PC-3 (cell line): ENCODE measurements around the gene TMEM87B. TPM values are rescaled to one million over a fixed set of nuclear protein-coding genes. Genes with fewer than 3 reads are reported as not detected.

Source experiments
- ATAC-seq: fragments of 200-7000 bp; cut with Tn5 transposase; 2 replicates; pipeline ENCODE4 v1.9.1; 2020; ENCODE audit warnings: mild to moderate bottlenecking, moderate library complexity
- BruUV-seq: library from RNA; stranded (reverse); fragments of 400-500 nt; replicated peaks from 2 replicates; lab custom pipeline; 2021; lab: Mats Ljungman, UMichigan
- CTCF ChIA-PET: fragments of 300-600 bp; sonication (Branson Sonifier 250); formaldehyde crosslinking; loops from one replicate; lab custom pipeline; 2022; ENCODE audit warnings: antibody characterized with exemption; lab: Charles Lee
- POLR2A ChIA-PET: fragments of 300-600 bp; sonication (Branson Sonifier 250); formaldehyde crosslinking; loops from one replicate; lab custom pipeline; 2022; ENCODE audit warnings: antibody characterized with exemption; ENCODE audit not compliant: unreplicated experiment; lab: Charles Lee
- DNase-seq: peaks from one replicate; pipeline ENCODE4 v3.0.0-alpha.2; 2015
- H2AFZ ChIP-seq: fragments of 300-600 bp; sonication (generic); 2 replicates; pipeline ENCODE4 v1.6.0; 2016; ENCODE audit warnings: antibody characterized with exemption, low read length
- H3F3A ChIP-seq: fragments of 300-600 bp; sonication (generic); one replicate; pipeline ENCODE4 v1.6.0; 2017; ENCODE audit warnings: antibody characterized with exemption, low read length, control low read depth, mild to moderate bottlenecking; ENCODE audit not compliant: unreplicated experiment
- H3K27ac ChIP-seq: fragments of 300-600 bp; sonication (generic); 2 replicates; pipeline ENCODE4 v1.5.1; 2016; ENCODE audit warnings: mild to moderate bottlenecking, low read length
- H3K27me3 ChIP-seq: fragments of 300-600 bp; sonication (generic); 2 replicates; pipeline ENCODE4 v1.6.1; 2016; ENCODE audit warnings: low read length, mixed read lengths
- H3K36me3 ChIP-seq: fragments of 300-600 bp; sonication (generic); 2 replicates; pipeline ENCODE4 v1.6.1; 2016; ENCODE audit warnings: low read depth, mixed run types, low read length, mixed read lengths
- H3K4me1 ChIP-seq: fragments of 300-600 bp; sonication (generic); 2 replicates; pipeline ENCODE4 v1.5.1; 2016; ENCODE audit warnings: low read length; ENCODE audit not compliant: insufficient read depth
- H3K4me2 ChIP-seq: fragments of 300-600 bp; sonication (generic); 2 replicates; pipeline ENCODE4 v1.6.0; 2016; ENCODE audit warnings: low read length
- H3K4me3 ChIP-seq: fragments of 300-600 bp; sonication (generic); 2 replicates; pipeline ENCODE4 v1.5.1; 2016; ENCODE audit warnings: mild to moderate bottlenecking, low read length, mixed read lengths
- H3K79me2 ChIP-seq: fragments of 300-600 bp; sonication (generic); 2 replicates; pipeline ENCODE4 v1.6.1; 2017; ENCODE audit warnings: low read length, mixed read lengths
- H3K9ac ChIP-seq: fragments of 300-600 bp; sonication (generic); 2 replicates; pipeline ENCODE4 v1.6.0; 2016; ENCODE audit warnings: mild to moderate bottlenecking, low read length
- H3K9me2 ChIP-seq: fragments of 300-600 bp; sonication (generic); replicated peaks from 2 replicates; pipeline ENCODE4 v1.6.1; 2016; ENCODE audit warnings: mixed run types, low read length, mixed read lengths
- H3K9me3 ChIP-seq: fragments of 300-600 bp; sonication (generic); 2 replicates; pipeline ENCODE4 v1.6.1; 2016; ENCODE audit warnings: low read length, mixed read lengths
- H4K20me1 ChIP-seq: fragments of 300-600 bp; sonication (generic); 2 replicates; pipeline ENCODE4 v1.6.1; 2016; ENCODE audit warnings: low read length, mixed read lengths
- EZH2 ChIP-seq: fragments of 300-600 bp; sonication (generic); IDR thresholded peaks from one replicate; pipeline ENCODE4 v1.6.1; 2017; ENCODE audit warnings: antibody characterized with exemption, mild to moderate bottlenecking, low read length; ENCODE audit not compliant: unreplicated experiment
- EZH2phosphoT487 ChIP-seq: fragments of 300-600 bp; sonication (generic); IDR thresholded peaks from 2 replicates; pipeline ENCODE4 v1.6.1; 2018; ENCODE audit warnings: mild to moderate bottlenecking, antibody characterized with exemption, low read length, borderline replicate concordance
- intact Hi-C: fragments of 100-400 bp; cut with micrococcal nuclease; formaldehyde crosslinking; loops from 2 replicates; pipeline ENCODE4 v1.9.0; 2023
- total RNA-seq: library from RNA; depleted of rRNA; stranded (reverse); fragments of >200 nt; gene quantifications from 2 replicates; pipeline ENCODE4 v1.2.3, GENCODE V29; 2014
- TF ChIP-seq, protein P1 (sequence below): fragments of 300-600 bp; sonication (generic); conservative IDR thresholded peaks from 2 replicates; pipeline ENCODE4 v1.5.1; 2017; ENCODE audit warnings: antibody characterized with exemption, low read depth, mild to moderate bottlenecking, low read length

Gene TMEM87B
- total RNA-seq, 1 experiment from 2014 or later = 11.2 TPM

- intact Hi-C loops = loop anchor here (5.0 kb wide), 1 partner anchor 132 kb away; the partner anchor contains the start of gene MERTK
- peak; percentile 65 for DNase-seq
Measured at GRCh38 chr2:112029164-112029563, 25.9 kb upstream of the TMEM87B start.

GRCh38 chr2:112031473-112032223 is 23.4 kb upstream of the TMEM87B start:
- intact Hi-C loops = no loop called here
- CTCF ChIA-PET = interaction anchor here (1.1 kb wide), 1 partner anchor 134 kb away, joined by 5 read pairs; no protein-coding TSS in a partner anchor
- H3K4me2 ChIP-seq = no peak overlapping the region

More at GRCh38 chr2:112029164-112029563, 25.9 kb upstream of the TMEM87B start:
- Histone ChIP-seq H2AFZ (no peak overlapping the region), H3K36me3 (no peaks in the 10 kb centered on the region), H3K4me3 (no peak overlapping the region), H3F3A (peaks cover 4% of the 10 kb centered on the region), H3K9ac (no peak overlapping the region), H3K27me3 (no peaks in the 10 kb centered on the region), H3K9me3 (no peaks in the 10 kb centered on the region), H3K27ac (no peak overlapping the region), H3K79me2 (no peaks in the 10 kb centered on the region), H3K4me2 (peak overlapping the region; percentile 42), H3K9me2 (no peaks in the 10 kb centered on the region), H4K20me1 (no peaks in the 10 kb centered on the region), H3K4me1 (peaks cover 36% of the 10 kb centered on the region)
- ATAC-seq = peak; percentile 60
- CTCF ChIA-PET = no interaction called here
- no peak for TF ChIP-seq EZH2phosphoT487
- TF ChIP-seq, protein P1, sequence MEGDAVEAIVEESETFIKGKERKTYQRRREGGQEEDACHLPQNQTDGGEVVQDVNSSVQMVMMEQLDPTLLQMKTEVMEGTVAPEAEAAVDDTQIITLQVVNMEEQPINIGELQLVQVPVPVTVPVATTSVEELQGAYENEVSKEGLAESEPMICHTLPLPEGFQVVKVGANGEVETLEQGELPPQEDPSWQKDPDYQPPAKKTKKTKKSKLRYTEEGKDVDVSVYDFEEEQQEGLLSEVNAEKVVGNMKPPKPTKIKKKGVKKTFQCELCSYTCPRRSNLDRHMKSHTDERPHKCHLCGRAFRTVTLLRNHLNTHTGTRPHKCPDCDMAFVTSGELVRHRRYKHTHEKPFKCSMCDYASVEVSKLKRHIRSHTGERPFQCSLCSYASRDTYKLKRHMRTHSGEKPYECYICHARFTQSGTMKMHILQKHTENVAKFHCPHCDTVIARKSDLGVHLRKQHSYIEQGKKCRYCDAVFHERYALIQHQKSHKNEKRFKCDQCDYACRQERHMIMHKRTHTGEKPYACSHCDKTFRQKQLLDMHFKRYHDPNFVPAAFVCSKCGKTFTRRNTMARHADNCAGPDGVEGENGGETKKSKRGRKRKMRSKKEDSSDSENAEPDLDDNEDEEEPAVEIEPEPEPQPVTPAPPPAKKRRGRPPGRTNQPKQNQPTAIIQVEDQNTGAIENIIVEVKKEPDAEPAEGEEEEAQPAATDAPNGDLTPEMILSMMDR = no peak
- no peak for TF ChIP-seq EZH2
- no TSS peak for BruUV-seq
- POLR2A ChIA-PET = interaction anchor here (0.6 kb wide), 1 partner anchor 141 kb away, joined by 4 read pairs; no protein-coding TSS in a partner anchor

More at GRCh38 chr2:112031473-112032223, 23.4 kb upstream of the TMEM87B start:
- Histone ChIP-seq H4K20me1 (no peaks in the 10 kb centered on the region), H3K9me3 (no peaks in the 10 kb centered on the region), H3K4me3 (no peak overlapping the region), H3K36me3 (no peaks in the 10 kb centered on the region), H3K79me2 (no peaks in the 10 kb centered on the region), H3K9me2 (no peaks in the 10 kb centered on the region), H3K4me1 (peaks cover 36% of the 10 kb centered on the region), H3K9ac (no peak overlapping the region), H3K27ac (no peak overlapping the region), H2AFZ (no peak overlapping the region), H3K27me3 (no peaks in the 10 kb centered on the region), H3F3A (peaks cover 4% of the 10 kb centered on the region)
- no TSS peak for BruUV-seq
- ATAC-seq = no peak
- DNase-seq = no peak
- TF ChIP-seq EZH2phosphoT487 = no peak
- TF ChIP-seq, protein P1 = no peak
- TF ChIP-seq EZH2 = no peak
- POLR2A ChIA-PET = no interaction called here
